GM23338 (cell line): ENCODE data around the gene TPR. TPM values are rescaled to one million over a fixed set of nuclear protein-coding genes. Genes with fewer than 3 reads are reported as not detected.

Source experiments
- ATAC-seq: fragments of 200-7000 bp; cut with Tn5 transposase; 3 replicates; pipeline ENCODE4 v1.9.1; 2020
- DNase-seq: peaks from one replicate; pipeline ENCODE4 v3.0.0-alpha.2; 2015; ENCODE audit warnings: low spot score
- H2AFZ ChIP-seq: fragments of 200-600 bp; sonication (generic); 2 replicates; pipeline ENCODE4 v1.8.0; 2016; ENCODE audit warnings: antibody characterized with exemption, mild to moderate bottlenecking, moderate library complexity
- H3F3A ChIP-seq: fragments of 200-600 bp; sonication (generic); replicated peaks from 2 replicates; pipeline ENCODE4 v1.8.0; 2017; ENCODE audit warnings: antibody characterized with exemption, mixed run types, low read depth
- H3K27ac ChIP-seq: fragments of 200-600 bp; sonication (generic); 2 replicates; pipeline ENCODE4 v1.6.1; 2016; ENCODE audit warnings: low read depth
- H3K27me3 ChIP-seq: fragments of 200-600 bp; sonication (generic); 2 replicates; pipeline ENCODE4 v1.8.0; 2016; ENCODE audit warnings: mild to moderate bottlenecking, mixed run types, moderate library complexity; ENCODE audit not compliant: insufficient read depth
- H3K36me3 ChIP-seq: fragments of 200-600 bp; sonication (generic); 2 replicates; pipeline ENCODE4 v1.8.0; 2016; ENCODE audit warnings: mild to moderate bottlenecking; ENCODE audit not compliant: insufficient read depth
- H3K4me1 ChIP-seq: fragments of 200-600 bp; sonication (generic); 2 replicates; pipeline ENCODE4 v1.8.0; 2016; ENCODE audit warnings: mild to moderate bottlenecking, moderate library complexity; ENCODE audit not compliant: insufficient read depth
- H3K4me2 ChIP-seq: fragments of 200-600 bp; sonication (generic); 2 replicates; pipeline ENCODE4 v1.7.1; 2017; ENCODE audit warnings: mixed run types
- H3K4me3 ChIP-seq: fragments of 200-600 bp; sonication (generic); 2 replicates; pipeline ENCODE4 v1.6.1; 2016; ENCODE audit warnings: mixed run types
- H3K79me2 ChIP-seq: fragments of 200-600 bp; sonication (generic); replicated peaks from 2 replicates; pipeline ENCODE4 v1.8.0; 2017; ENCODE audit warnings: mild to moderate bottlenecking; ENCODE audit not compliant: insufficient read depth
- H3K9me2 ChIP-seq: fragments of 200-600 bp; sonication (generic); 2 replicates; pipeline ENCODE4 v1.8.0; 2017; ENCODE audit not compliant: insufficient read depth
- H4K20me1 ChIP-seq: fragments of 200-600 bp; sonication (generic); replicated peaks from 2 replicates; pipeline ENCODE4 v1.8.0; 2017; ENCODE audit warnings: mild to moderate bottlenecking; ENCODE audit not compliant: insufficient read depth
- H3K27ac Mint-ChIP-seq: 2 replicates; pipeline ENCODE4 v1.8.0; 2020; ENCODE audit warnings: inconsistent platforms, mild to moderate bottlenecking, moderate library complexity, mixed read lengths
- H3K27me3 Mint-ChIP-seq: 3 replicates; pipeline ENCODE4 v1.8.0; 2022; ENCODE audit warnings: low read depth, mild to moderate bottlenecking, moderate library complexity, mixed read lengths, inconsistent platforms; ENCODE audit not compliant: insufficient read depth, poor library complexity
- H3K36me3 Mint-ChIP-seq: 3 replicates; pipeline ENCODE4 v1.8.0; 2021; ENCODE audit warnings: low read depth, mild to moderate bottlenecking, inconsistent platforms, moderate library complexity, mixed read lengths
- H3K4me1 Mint-ChIP-seq: 3 replicates; pipeline ENCODE4 v1.8.0; 2020; ENCODE audit warnings: mild to moderate bottlenecking, inconsistent platforms, mixed read lengths
- H3K4me3 Mint-ChIP-seq: 3 replicates; pipeline ENCODE4 v1.8.0; 2021; ENCODE audit warnings: moderate library complexity, mild to moderate bottlenecking, inconsistent platforms, mixed read lengths
- H3K9me3 Mint-ChIP-seq: 3 replicates; pipeline ENCODE4 v1.8.0; 2020; ENCODE audit warnings: moderate library complexity, mild to moderate bottlenecking, inconsistent platforms, mixed read lengths
- CREB1 ChIP-seq: fragments of 250-450 bp; sonication (Bioruptor Pico); IDR thresholded peaks from 2 replicates; pipeline ENCODE4 v1.5.0; 2020; ENCODE audit warnings: low read depth, mild to moderate bottlenecking, moderate library complexity
- CTCF ChIP-seq, 2 experiments: fragments of 200-600 bp in 1 of 2; sonication (generic) in 1 of 2; conservative IDR thresholded peaks; 2 replicates each; pipeline versions ENCODE4 v1.5.1 to v1.6.1; 2016 to 2017; ENCODE audit warnings: antibody characterized with exemption in 2 of 2, low read depth in 2 of 2, mild to moderate bottlenecking in 2 of 2, moderate library complexity in 1 of 2
- EZH2 ChIP-seq: fragments of 200-600 bp; sonication (generic); IDR thresholded peaks from one replicate; pipeline ENCODE4 v1.8.0; 2017; ENCODE audit warnings: antibody characterized with exemption, mild to moderate bottlenecking, low read depth; ENCODE audit not compliant: unreplicated experiment
- EZH2phosphoT487 ChIP-seq: fragments of 200-600 bp; sonication (generic); IDR thresholded peaks from one replicate; pipeline ENCODE4 v1.8.1; 2018; ENCODE audit warnings: antibody characterized with exemption; ENCODE audit not compliant: unreplicated experiment
- JUNB ChIP-seq: IDR thresholded peaks from one replicate; pipeline ENCODE4 v1.6.1; 2016; ENCODE audit warnings: antibody characterized with exemption; ENCODE audit not compliant: unreplicated experiment
- NANOG ChIP-seq: IDR thresholded peaks from 2 replicates; pipeline ENCODE4 v1.6.1; 2016; ENCODE audit warnings: antibody characterized with exemption, borderline replicate concordance
- POLR2AphosphoS5 ChIP-seq: IDR thresholded peaks from 2 replicates; pipeline ENCODE4 v1.6.1; 2016; ENCODE audit warnings: antibody characterized with exemption, low read depth
- STAT1 ChIP-seq: IDR thresholded peaks from one replicate; pipeline ENCODE4 v1.6.1; 2016; ENCODE audit warnings: antibody characterized with exemption; ENCODE audit not compliant: unreplicated experiment
- ZNF114 ChIP-seq: fragments of 250-450 bp; sonication (Bioruptor Pico); IDR thresholded peaks from 2 replicates; pipeline ENCODE4 v1.5.0; 2020; ENCODE audit warnings: mild to moderate bottlenecking, moderate library complexity
- ZNF331 ChIP-seq: fragments of 250-450 bp; sonication (Bioruptor Pico); IDR thresholded peaks from 2 replicates; pipeline ENCODE4 v1.5.0; 2020; ENCODE audit warnings: low read depth, mild to moderate bottlenecking, moderate library complexity
- ZNF462 ChIP-seq: fragments of 250-450 bp; sonication (Bioruptor Pico); IDR thresholded peaks from 2 replicates; pipeline ENCODE4 v1.5.0; 2020; ENCODE audit warnings: mild to moderate bottlenecking, moderate library complexity
- polyA plus RNA-seq: library from polyadenylated mRNA; unstranded; fragments of >200 nt; fragmentation: Nextera tagmentation; extraction: Ambion mirVana; gene quantifications from 2 replicates; pipeline ENCODE4 v1.2.1, GENCODE V29; 2016
- total RNA-seq: library from RNA; depleted of rRNA; stranded (reverse); fragments of >200 nt; shearing (Covaris generic); gene quantifications from 2 replicates; pipeline ENCODE4 v1.2.3, GENCODE V29; 2014
- TF ChIP-seq, protein P1 (sequence below): IDR thresholded peaks from one replicate; pipeline ENCODE4 v1.6.1; 2018; ENCODE audit warnings: antibody characterized with exemption; ENCODE audit not compliant: unreplicated experiment
- TF ChIP-seq, protein P2 (sequence below): IDR thresholded peaks from 2 replicates; pipeline ENCODE4 v1.6.1; 2016; ENCODE audit warnings: antibody characterized with exemption

Gene TPR
- total and polyA plus RNA-seq, 2 experiments from 2014 or later = 108 to 220 TPM

DNA sequence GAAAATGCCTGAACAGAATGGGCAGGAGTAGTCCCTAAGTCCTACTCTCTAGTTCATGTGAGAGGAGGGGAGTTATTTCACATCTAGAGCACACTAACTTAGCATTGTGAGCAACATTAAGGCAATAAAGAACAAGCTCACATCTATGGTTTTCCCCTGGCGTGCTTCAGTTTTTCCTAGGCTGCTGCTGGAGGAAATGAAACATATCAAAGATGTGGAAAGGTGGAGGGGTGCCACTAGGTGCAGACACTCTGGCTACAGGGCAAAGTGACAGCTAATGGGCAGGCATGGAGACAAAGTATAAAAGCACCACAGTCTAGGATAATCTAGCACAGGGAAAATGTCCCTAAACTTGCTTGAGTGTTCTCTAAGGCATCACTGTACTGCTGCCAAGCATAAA, 82.2 kb downstream of the TPR start:
- no peak overlapping the region for H2AFZ ChIP-seq
- H3K4me2 ChIP-seq = no peak overlapping the region
- no peaks in the 10 kb centered on the region for H3K4me1 ChIP-seq
- no peak overlapping the region for H3K4me3 ChIP-seq
- no peak overlapping the region for H3K4me3 Mint-ChIP-seq
- no peaks in the 10 kb centered on the region for H3K36me3 ChIP-seq
- H3F3A ChIP-seq = no peaks in the 10 kb centered on the region
- ATAC-seq = no peak
- DNase-seq = no peak
- TF ChIP-seq, protein P1, sequence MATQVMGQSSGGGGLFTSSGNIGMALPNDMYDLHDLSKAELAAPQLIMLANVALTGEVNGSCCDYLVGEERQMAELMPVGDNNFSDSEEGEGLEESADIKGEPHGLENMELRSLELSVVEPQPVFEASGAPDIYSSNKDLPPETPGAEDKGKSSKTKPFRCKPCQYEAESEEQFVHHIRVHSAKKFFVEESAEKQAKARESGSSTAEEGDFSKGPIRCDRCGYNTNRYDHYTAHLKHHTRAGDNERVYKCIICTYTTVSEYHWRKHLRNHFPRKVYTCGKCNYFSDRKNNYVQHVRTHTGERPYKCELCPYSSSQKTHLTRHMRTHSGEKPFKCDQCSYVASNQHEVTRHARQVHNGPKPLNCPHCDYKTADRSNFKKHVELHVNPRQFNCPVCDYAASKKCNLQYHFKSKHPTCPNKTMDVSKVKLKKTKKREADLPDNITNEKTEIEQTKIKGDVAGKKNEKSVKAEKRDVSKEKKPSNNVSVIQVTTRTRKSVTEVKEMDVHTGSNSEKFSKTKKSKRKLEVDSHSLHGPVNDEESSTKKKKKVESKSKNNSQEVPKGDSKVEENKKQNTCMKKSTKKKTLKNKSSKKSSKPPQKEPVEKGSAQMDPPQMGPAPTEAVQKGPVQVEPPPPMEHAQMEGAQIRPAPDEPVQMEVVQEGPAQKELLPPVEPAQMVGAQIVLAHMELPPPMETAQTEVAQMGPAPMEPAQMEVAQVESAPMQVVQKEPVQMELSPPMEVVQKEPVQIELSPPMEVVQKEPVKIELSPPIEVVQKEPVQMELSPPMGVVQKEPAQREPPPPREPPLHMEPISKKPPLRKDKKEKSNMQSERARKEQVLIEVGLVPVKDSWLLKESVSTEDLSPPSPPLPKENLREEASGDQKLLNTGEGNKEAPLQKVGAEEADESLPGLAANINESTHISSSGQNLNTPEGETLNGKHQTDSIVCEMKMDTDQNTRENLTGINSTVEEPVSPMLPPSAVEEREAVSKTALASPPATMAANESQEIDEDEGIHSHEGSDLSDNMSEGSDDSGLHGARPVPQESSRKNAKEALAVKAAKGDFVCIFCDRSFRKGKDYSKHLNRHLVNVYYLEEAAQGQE = no peak
- TF ChIP-seq, protein P2, sequence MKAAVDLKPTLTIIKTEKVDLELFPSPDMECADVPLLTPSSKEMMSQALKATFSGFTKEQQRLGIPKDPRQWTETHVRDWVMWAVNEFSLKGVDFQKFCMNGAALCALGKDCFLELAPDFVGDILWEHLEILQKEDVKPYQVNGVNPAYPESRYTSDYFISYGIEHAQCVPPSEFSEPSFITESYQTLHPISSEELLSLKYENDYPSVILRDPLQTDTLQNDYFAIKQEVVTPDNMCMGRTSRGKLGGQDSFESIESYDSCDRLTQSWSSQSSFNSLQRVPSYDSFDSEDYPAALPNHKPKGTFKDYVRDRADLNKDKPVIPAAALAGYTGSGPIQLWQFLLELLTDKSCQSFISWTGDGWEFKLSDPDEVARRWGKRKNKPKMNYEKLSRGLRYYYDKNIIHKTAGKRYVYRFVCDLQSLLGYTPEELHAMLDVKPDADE = no peak
- TF ChIP-seq STAT1 (no peak), NANOG (no peak), ZNF462 (CRISPR knock-in tag) (no peak), EZH2 (no peak), EZH2phosphoT487 (no peak), POLR2AphosphoS5 (no peak), CTCF (conservative IDR thresholded peaks at IDR 0.05; ENCODE audit: low read depth in 2 of 2) (no peak), JUNB (no peak), ZNF331 (CRISPR knock-in tag) (no peak), ZNF114 (no peak), CREB1 (CRISPR knock-in tag) (no peak)
- H3K79me2 ChIP-seq = no peaks in the 10 kb centered on the region
- no peaks in the 10 kb centered on the region for H3K9me2 ChIP-seq
- H3K9me3 Mint-ChIP-seq = no peaks in the 10 kb centered on the region
- no peaks in the 10 kb centered on the region for H4K20me1 ChIP-seq
- no peaks in the 10 kb centered on the region for H3K4me1 Mint-ChIP-seq
- no peak overlapping the region for H3K27ac ChIP-seq
- H3K27ac Mint-ChIP-seq = no peak overlapping the region
- H3K36me3 Mint-ChIP-seq = no peaks in the 10 kb centered on the region
- H3K27me3 ChIP-seq = no peaks in the 10 kb centered on the region
- no peaks in the 10 kb centered on the region for H3K27me3 Mint-ChIP-seq
